HG03565 (cell line): Measurements from ENCODE around the gene CUL3.
"Not testable (repeated sequence)": the region's sequence is repeated elsewhere in the genome, so short reads cannot be mapped to it uniquely, and the experiment has no call there.

Experiments
- ATAC-seq: cut with Tn5 transposase; IDR thresholded peaks from one replicate; pipeline ENCODE4 v1.9.1; 2021; ENCODE audit warnings: mild to moderate bottlenecking, moderate library complexity; ENCODE audit not compliant: unreplicated experiment

CUL3 gene

DNA sequence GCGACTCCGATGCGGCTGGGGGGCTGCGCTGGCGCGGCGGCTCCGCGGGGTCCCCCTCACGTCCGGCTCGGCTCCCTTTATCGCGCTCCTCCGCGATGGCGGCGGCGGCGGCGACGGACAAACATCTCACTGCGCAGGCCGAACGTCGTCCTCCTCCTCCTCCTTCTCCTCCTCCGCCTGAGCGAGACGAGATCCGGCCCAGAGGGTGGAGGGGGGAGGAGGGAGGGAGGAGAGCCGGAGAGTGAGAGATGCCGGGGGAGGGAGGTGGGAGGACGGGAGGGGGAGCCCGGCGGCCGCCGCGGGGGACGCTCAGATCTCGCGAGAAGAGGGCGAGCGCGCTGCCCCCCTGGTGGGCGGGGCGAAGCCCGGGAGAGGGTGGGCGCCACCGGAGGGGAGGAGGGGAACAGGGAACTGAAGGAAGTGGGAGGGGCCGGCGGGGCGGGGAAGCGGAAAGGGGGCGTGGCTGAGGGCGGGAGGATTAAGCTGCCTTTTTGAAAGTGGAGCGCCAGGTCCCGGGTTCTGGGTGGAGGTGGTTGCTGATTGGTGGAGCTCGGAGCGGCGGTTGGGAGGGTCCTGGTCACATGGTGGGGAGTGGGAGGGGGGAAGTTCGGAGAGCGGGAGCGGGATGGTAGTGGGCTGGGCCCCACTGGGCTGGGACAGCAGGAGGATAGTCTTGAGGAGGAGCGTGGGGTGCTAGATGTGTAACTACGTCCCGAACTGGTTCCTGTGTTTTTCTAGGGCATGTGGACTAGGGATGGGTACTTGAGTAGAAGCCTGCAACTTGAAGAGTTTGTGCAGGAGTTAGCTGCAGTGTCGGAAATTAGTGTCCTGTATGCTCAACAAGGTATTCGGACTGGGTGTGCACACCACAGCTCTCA, at the start of gene CUL3:
CUL3 (minus strand) TSS at position 153 of the 878 bp plus-strand sequence. CDS start 354 bp downstream, outside the sequence.
- ATAC-seq = peak; percentile 63

DNA sequence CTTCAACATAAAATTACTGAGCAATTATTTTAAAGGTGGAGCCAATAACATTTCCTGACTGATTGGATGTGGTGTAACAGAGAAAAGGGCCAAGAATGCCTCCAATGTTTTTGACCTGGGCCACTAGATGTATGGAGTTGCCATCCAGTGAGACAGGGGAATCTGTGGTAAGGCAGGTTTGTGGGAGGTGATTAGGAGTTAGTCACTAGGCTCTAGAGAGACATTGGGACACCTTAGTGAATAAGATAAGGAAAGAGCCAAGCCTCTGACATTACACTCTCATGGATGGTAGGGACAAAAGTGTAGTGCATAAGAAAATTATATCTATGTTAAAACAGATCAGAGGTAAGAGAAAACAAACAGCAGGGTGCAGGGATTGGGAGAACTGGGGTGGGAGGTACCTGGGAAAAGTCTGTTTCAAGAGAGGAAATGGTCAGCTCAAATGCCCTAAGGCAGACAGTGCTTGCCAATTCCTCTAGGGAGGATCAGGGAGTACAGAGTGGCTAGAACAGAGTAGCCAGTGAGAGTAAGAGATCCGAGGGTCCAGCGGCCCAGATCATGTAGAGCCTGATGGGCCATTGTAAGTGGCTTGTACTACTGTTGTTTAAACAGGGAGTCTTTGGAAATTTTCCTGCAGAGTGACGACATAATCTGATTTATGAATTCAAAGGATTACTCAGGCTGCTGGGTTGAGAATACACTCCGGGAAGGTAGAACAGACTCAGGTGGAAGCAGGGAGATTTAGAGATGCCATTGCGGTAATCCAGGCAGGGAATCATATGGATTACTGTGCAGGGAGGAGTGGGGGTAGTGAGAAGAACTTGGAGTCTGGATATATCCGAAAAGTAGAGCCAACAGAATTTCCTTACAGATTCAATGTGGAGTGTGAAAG, 45.7 kb upstream of the CUL3 start:
- no peak for ATAC-seq

DNA sequence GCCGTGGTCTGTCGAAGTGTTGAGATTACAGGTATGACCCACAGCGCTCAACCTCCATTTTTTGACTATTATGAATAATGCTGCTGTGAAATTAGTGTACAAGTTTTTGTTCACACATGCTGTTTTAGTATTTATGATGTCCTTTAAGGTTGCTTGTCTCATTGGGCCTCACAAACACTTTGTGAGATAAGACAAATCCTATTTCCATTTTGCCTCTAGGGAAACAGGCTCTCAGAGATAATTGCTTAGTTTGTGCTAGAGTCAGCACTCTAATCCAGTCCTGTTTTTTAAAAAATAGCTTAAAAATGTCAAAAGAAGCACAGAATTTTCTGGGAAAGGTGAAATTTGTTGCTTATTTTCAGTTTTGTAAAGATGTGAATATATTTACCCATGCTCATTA, 43.3 kb upstream of the CUL3 start:
- no peak for ATAC-seq

DNA sequence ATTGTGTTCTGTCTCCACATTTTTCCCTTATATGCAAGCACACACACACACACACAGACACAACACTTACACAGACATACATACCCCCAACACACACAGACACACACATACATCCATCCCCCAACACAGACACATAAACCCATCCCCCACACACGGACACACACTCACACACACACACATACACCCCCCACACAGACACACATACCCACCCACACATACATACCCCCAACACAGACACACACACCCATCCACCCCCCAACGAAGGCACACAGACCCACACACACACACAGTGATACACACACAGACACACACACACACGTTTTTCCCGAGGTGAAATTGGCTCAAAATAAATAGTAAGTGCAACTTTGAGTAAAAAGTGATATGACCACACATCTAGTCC, 41.6 kb upstream of the CUL3 start:
- no peak for ATAC-seq

DNA sequence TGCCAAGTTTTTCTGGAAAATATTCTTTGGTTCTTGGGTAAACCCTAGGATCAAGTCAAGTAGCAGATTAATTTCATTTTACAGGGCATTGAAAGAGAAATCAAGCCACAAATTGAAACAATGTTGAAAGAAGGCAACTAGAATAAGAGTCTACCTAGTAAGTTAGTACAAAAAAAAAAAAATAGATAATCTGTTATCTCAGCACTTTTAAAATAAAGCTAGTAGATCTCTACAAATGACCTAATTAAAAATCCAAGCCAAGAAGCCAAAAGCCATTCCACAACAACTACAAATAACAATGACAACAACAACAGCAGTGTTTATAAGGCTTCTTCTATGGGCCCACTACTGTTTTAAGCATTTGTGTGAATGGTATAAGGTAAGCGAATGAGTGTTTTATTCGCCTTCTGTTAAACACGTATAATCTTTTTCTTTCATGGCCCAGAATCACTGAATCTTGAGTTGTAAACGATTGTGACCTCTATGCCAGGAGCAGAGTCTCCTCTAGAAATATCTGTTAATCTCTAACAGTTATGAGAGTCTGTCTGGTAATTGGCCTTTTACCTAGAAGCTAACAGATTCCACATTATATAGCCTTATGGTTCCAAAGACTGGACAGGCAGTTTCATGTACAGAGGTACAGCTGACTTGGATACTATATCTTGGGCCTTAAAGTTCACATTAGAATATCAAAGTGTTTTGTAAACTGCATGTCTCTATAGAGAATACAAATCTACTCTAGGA, 28.6 kb upstream of the CUL3 start:
- no peak for ATAC-seq

DNA sequence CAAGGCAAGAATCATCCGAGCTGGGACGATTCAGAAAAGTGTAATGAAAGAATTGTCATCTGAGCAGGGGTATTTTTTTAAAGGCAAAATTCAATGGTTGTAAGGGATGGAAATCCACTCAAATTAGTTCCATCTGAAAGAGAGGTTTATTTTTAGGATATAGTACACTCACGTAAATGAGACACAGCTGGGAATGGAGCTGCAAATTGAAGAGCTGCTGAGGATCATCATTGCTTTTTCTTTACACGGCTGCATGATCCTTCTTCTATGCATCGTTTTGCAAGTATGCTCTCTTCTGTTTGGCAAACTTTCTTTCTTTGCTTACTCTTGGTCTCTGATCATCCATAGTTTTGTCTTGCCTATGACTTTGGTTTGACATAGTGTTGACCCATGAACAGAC, 27.4 kb upstream of the CUL3 start:
- ATAC-seq = no peak

DNA sequence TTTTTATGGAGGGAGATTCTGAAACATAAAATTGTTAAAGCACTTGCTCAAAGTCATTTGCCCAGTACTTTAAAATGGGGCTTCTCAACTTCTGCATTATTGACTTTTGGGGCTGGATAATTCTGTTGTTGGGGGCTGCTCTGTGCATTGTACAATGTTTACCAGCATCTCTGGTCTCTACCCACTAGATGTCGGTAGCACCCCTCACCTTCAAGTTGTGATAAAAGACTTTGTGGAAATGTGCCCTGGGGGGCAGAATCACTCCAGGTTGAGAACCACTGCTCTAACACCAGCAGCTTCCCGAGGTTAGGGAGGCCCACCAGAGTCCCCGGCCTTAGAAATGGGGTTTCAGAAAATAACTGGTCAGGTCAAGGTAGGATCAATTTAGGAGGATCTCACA, 26.8 kb upstream of the CUL3 start:
- no peak for ATAC-seq

DNA sequence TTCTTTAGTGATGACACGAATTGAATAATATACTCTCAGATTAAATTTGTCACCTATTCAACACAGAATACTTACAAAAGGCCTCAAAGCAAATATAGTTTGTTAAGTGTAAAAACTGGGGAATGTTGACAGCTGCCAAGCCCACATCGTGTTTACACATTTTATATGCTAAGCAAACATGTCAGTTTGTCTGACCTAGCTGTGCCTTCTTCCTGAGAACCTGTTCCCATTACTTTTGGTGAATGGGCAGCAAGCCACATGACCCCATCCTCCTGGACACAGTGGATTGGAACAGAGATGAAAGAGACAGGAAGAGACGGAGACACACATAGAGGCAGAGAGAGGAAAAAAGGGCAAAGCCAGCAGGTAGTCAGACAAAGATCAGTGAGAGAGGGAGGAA, 22.9 kb upstream of the CUL3 start:
- ATAC-seq = no peak

DNA sequence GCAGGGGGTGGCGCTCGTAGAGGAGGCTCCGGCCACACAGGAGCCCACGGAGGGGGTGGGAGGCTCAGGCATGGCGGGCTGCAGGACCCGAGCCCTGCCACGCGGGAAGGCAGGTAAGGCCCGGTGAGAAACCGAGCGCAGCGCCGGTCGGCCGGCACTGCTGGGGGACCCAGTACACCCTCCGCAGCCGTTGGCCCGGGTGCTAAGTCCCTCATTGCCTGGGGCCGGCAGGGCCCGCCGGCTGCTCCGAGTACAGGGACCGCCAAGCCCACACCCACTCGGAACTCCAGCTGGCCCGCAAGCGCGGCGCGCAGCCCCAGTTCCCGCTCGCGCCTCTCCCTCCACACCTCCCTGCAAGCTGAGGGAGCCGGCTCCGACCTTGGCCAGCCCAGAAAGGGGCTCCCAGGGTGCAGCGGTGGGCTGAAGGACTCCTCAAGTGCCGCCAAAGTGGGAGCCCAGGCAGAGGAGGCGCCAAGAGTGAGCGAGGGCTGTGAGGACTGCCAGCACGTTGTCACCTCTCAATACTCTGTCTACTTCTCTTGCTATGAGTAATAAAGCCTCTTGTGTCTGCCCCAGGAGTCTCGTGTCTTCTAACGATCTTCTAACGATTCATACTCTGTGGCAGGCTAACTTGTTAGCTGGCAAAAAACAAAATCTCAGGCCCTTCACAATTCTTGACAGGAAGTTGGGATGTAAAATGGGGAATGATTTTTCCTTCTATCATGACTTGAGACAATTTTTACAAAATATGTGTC, 18.8 kb upstream of the CUL3 start:
- ATAC-seq = not testable (repeated sequence)

DNA sequence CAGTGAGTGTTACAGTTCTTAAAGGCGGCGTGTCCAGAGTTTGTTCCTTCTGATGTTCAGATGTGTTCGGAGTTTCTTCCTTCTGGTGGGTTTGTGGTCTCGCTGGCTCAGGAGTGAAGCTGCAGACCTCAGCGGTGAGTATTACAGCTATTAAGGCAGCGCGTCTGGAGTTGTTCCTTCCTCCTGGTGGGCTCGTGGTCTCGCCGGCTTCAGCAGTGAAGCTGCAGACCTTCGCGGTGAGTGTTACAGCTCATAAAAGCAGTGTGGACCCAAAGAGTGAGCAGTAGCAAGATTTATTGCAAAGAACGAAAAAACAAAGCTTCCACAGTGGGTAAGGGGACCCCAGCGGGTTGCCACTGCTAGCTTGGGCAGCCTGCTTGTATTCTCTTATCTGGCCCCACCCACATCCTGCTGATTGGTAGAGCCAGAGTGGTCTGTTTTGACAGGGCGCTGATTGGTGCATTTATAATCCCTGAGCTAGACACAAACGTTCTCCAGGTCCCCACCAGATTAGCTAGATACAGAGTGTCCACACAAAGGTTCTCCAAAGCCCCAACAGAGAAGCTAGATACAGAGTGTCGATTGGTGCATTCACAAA, 17.7 kb upstream of the CUL3 start:
- ATAC-seq = not testable (repeated sequence)

DNA sequence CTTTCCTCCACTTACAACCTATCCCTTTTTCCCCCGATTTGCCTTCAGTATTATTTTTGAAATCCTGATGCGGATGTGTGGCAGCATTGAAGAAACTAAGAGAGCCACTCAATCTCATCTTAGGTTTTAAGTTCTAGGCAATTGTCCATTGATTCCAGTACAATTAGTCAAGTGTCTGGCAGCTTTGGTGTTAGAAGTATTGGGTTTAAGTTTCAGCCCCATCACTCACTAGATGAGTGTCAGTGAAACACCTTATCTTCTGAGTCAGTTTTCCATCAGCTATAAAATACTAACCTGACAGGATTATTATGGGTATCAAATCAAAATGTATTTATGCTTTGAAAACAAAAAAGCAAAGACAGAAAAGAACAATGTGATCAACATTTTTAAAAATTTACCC, 16.8 kb upstream of the CUL3 start:
- ATAC-seq = no peak

DNA sequence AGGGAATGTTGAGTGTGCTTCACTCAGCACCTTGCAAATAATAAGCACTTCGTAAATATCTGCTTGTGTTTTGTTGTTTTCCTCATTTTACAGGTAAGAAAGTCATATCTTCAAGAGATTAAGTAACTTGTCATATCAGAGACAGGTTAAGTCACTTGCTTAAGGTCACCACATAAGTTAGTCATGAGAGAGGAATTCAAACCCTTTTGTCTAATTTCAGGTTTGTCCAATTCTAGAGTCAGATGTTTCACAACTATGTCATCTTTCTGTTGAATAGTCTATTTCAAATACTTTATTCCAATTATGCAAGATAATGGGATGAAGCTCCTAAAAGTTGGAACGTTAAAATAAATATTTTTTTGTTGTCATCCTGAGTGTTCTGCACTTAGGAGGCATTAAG, 13.5 kb upstream of the CUL3 start:
- ATAC-seq = no peak

DNA sequence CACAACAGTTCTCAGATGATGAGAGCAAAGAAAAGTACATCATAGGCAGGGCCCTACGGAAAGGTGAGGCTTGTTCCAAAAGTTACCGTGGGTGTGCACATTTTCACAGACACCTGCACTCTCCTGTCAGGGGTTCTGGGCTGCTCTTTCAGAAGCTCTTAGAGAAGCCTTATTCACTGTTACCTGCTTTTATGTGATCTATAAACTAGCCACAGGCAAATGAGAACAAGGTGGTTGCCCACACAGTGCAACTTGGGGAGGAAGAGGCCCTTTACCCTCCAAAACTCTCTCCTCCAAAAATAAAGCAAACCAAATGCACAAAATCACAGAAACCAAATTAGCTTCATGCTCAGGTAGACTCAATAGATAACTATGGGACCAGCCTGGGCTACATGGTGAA, 11.1 kb upstream of the CUL3 start:
- no peak for ATAC-seq

DNA sequence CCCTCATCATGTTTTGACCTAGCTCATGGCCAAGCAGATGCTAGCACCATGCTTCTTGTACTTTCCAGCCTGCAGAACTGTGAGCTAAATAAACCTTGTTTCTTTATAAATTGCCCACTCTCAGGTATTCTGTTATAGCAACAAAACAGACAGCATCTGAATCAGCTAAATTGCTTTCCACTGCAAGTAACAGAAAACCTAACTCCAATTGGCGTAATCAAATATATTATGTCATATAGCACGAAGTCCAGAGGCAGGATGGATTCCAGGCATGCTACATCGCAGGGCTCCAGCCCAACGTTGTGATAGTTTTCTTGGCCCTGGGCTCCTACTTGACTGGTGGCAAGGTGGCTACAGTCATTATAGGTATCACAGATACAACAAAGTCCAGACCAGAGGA, 10.4 kb upstream of the CUL3 start:
- no peak for ATAC-seq

DNA sequence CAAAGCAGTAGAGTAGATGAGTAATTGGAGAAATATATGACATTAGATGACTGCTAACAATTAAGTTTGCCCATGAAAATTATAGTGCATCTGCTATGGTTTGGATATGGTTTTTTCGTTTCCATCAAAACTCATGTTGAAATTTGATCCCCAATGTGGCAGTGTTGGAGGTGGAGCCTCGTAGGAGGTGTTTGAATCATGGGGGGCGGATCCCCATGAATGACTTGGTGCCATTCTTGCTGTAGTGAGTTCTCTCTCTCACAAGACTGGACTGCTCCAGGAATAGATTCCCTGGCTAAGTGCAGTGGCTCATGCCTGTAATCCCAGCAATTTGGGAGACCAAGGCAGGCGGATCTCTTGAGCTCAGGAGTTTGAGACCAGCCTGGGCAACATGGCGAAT, 9.7 kb upstream of the CUL3 start:
- no peak for ATAC-seq

DNA sequence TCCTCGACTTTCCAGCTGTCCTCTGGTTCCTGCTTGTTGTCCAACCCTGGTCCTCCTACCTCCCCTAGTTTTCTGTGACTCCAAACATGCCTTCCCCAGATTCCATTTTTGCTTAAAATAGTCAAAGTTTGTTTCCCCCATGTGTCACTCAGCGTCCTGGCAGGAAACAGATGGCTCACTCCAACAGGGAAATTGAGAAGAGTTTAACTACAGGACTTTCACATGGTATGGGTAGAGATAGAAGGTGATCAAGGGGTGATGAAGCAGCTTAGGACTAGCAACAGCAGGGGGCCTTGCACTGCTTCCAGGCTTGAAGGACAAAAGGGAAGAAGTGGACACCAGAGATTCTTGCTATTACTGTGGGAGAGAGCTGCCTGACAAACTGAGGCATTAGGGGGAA, 6.1 kb upstream of the CUL3 start:
- ATAC-seq = no peak

DNA sequence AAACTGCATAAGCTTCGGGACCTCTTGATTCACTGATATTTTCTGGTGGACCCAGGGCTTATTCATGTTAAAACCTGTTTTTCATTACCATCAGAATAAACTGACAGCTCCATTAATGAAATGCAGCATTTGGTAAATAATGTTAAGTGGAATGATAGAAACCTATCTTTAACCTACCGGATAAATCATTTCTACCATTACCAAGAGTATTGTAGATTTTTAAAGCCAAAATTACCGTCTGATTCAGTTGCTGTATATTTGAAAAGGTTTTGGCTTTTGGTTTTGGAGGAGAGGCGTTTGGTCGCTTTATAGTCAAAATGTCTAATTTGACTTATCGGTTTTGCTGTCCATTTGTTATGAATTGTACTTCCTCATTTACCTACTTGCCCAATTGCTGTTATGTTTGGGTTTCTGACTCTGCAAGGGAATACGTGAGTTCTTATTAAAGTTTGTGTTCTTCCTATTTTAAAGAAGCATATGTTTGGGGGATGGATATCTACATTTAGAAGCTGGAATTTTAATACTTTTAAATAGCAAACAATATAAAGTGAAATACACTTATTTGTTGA, 1.0 kb upstream of the CUL3 start:
- ATAC-seq = no peak

DNA sequence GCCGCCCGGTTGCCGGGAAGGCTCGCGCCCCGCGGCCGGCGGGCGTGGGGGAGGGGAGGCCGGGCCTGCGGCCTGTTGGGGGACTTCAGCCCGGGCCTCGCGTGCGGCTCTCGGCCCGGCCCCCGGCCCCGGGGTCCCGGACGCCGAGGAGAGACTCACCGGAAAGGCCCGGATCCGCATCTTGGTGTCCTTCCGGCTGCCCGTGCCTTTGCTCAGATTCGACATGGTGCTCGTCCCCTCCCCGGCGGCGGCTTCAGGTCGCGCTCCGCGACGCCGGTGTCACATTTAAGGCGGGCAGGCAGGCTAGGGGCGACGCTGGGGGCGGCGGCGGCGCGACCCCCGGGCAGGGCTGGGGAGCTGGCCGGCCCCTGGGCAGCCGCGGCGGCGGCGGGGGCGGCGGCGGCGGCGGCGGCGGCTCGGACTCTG, 365 bp downstream of the CUL3 start:
- peak; percentile 19 for ATAC-seq

DNA sequence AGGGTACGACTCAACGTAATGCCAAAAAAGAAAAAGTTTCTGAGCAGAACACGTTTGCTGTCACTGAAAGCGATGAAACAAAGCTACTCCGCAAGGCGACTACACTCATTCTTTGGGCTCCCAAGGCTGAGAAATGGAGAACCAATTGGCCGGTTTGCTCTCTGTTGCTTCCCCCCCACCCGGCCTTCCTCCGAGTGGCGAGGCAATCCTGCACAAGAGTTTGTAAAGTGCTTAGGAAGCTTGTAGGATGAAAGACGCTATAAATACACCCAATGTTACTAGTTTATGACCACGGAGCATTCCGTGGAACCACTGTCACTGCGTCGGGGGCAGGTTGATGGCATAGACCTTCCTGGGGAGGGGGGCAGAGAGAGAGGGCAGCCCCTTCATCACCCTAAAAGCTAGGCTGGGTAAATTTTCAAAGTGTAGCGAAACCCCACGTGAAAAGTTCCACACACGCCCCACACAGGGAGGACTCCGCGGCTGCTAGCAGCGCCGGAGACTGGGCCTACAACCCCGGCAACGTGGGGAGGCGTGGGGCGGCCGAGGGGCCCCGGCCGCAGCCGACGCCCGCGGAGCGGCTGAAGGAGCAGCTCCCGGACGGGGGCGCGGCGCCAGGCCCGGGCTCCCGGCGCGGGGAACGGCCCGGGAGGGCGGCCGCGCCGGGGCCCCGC, 915 bp downstream of the CUL3 start:
- no peak for ATAC-seq
